Left lobe of liver (tissue), 2 donors: ENCODE data around the gene SLC41A3. TPM values are rescaled to one million over a fixed set of nuclear protein-coding genes. Genes with fewer than 3 reads are reported as not detected.
"Not testable (repeated sequence)": the region's sequence is repeated elsewhere in the genome, so short reads cannot be mapped to it uniquely, and the experiment has no call there.

Source experiments
- ATAC-seq: fragments of 200-7000 bp; cut with Tn5 transposase; one replicate; pipeline ENCODE4 v1.9.1; 2020; ENCODE audit warnings: mild to moderate bottlenecking, moderate library complexity
- DNase-seq: peaks from one replicate; pipeline ENCODE4 v3.0.0-alpha.2; 2020; ENCODE audit warnings: low spot score
- total RNA-seq: library from RNA; stranded (reverse); gene quantifications from one replicate; pipeline ENCODE4 v1.2.1, GENCODE V29; 2021
- donor health status: DM: no; HTN: no; CAD: no; lungs with moderate emphysema.
- donor health status: DM: no; HTN: yes; CAD: no.

Gene SLC41A3
- total RNA-seq, 1 donor from 2014 or later = 15.7 TPM

GRCh38 chr3:126013751-126014156, 70.2 kb downstream of the SLC41A3 start:
- DNase-seq = no peak

DNA sequence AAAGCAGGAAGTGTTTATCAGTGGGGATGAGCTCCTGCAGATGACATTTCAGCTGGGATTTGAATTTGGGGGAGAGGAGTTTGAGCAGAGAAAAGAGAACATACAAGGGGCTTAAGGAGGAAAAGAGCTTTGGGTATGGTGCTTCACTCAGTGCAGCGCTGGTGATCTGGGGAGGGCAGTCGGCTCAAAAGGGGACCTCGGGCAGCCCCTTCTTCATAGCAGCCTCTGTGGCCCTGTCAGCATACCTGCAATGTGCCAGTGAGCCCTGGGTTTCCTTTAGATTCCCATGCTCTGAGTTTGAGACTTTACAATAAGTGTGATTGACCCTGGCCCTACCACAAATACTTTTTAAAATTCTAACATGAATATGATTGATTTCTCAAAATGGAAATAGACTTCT, 74.7 kb downstream of the SLC41A3 start:
- DNase-seq = no peak
- no peak for ATAC-seq

More at GRCh38 chr3:126013751-126014156, 70.2 kb downstream of the SLC41A3 start:
- ATAC-seq = no peak

DNA sequence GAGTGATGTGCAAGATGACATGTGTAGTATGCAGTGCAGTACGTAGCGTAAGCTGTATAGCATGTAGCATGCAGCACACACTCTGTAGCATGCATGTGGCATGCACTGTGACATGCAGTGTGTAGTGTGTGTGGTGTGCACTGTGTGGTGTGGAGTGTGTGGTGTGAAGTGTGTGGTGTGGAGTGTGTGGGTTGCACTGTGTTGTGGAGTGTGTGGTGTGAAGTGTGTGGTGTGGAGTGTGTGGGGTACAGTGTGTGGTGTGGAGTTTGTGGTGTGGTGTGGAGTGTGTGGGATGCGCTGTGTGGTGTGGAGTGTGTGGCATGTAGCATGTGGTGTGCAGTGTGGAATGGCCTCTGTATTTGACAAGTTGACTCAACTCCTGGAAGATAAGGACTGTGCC, 75.7 kb downstream of the SLC41A3 start:
- ATAC-seq (no peak), DNase-seq (no peak)

DNA sequence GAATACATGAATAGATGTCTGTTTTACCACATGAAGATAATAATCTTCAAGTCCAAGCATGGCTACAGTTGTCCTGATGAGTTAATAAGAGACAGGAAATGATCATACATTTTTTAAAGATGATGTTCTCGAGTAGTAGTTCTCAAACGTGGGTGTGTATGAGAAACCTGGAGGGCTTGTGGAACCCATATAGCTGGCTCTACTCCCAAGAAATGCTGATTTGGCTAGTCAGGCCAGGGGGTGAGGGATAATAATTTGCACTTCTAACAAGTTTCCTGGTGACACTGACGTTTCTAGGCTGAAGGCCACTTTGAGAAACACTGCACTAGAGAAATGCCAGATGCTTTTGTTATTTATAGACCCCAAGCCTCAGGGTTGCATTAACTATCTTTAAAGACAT, 78.0 kb downstream of the SLC41A3 start:
- DNase-seq (no peak), ATAC-seq (no peak)

DNA sequence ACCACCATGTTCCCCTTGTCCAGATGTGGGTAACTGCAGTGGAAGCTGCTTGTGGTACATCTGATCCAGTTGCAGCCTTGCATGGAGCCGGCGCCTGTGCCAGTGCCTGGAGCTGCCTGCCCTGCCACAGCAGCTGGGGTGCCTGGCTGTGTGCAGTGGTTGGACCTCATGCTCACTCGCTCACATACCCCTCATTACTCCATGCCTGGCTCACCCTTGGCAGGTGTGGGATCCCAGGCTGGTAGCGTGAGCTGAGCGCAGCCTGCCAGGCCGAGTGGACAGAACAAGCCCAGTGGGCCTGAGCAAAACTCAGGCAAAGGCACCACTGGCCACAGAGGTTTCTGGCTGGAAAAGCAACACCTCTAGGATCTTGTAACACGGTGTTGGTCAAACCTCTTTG, 79.2 kb downstream of the SLC41A3 start:
- ATAC-seq (no peak), DNase-seq (no peak)

DNA sequence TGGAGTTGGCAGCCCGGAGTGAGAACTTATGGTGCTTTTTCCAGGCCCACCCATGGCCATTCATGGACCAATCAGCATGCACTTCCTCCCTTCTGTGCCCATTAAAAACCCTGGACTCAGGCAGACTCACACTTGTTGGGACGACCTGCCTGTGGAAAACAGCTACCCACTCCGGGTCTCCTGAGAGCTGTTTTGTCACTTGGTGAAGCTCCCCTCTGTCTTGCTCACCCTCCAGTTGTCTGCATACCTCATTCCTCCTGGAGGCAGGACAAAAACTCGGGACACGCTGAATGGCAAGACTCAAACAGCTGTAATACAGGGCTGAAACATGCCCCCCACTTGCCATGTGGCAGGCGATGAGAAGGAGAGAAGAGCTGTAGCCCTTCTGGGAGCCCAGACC, 79.7 kb downstream of the SLC41A3 start:
- DNase-seq (no peak), ATAC-seq (no peak)

GRCh38 chr3:126003447-126004190, 80.3 kb downstream of the SLC41A3 start:
- DNase-seq (no peak), ATAC-seq (no peak)

GRCh38 chr3:126002189-126002588, 81.7 kb downstream of the SLC41A3 start:
- DNase-seq (no peak), ATAC-seq (no peak)

- not testable (repeated sequence) for ATAC-seq, DNase-seq
Measured at GRCh38 chr3:125996751-125997150, 87.2 kb downstream of the SLC41A3 start.

GRCh38 chr3:125990253-125990970, 93.5 kb downstream of the SLC41A3 start:
- DNase-seq = peak; percentile 84

GRCh38 chr3:125984951-125985350, 99.0 kb downstream of the SLC41A3 start:
- not testable (repeated sequence) for DNase-seq
- peak; percentile 62 for ATAC-seq

More at GRCh38 chr3:125990253-125990970, 93.5 kb downstream of the SLC41A3 start:
- ATAC-seq = peak; percentile 96

- ATAC-seq, DNase-seq: not testable (repeated sequence)
Measured at GRCh38 chr3:125977104-125977503, 106.8 kb downstream of the SLC41A3 start.

- ATAC-seq, DNase-seq: not testable (repeated sequence)
Measured at GRCh38 chr3:125976003-125976390, 107.9 kb downstream of the SLC41A3 start.

GRCh38 chr3:125975245-125976002, 108.5 kb downstream of the SLC41A3 start:
- ATAC-seq, DNase-seq: not testable (repeated sequence)

- peak; percentile 83 for ATAC-seq
Measured at GRCh38 chr3:125971997-125972944, 111.7 kb downstream of the SLC41A3 start.

GRCh38 chr3:125968701-125969592, 115.0 kb downstream of the SLC41A3 start, which contains the start of gene ROPN1B:
ROPN1B (plus strand) TSS chr3:125969178; CDS start chr3:125972055, 2,877 bp downstream.
- peak; percentile 93 for ATAC-seq
- DNase-seq = not testable (repeated sequence)

More at GRCh38 chr3:125971997-125972944, 111.7 kb downstream of the SLC41A3 start:
- DNase-seq = not testable (repeated sequence)

DNA sequence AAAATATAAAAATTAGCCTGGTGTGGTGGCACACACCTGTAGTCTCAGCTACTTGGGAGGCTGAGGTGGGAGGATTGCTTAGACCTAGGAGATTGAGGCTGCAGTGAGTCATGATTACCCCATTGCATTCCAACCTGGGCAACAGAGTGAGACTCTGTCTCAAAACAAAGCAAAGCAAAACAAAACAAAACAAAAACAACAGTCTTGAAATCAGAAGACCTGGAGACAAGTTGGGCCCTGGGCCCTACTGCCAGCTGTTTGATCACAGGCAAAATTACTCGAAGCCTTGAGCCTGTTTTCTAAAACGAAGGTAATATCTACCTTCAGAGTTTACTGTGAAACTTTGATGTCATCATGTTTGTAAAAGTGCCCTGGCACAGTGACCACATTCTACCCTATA, 115.8 kb downstream of the SLC41A3 start:
- not testable (repeated sequence) for DNase-seq, ATAC-seq

DNA sequence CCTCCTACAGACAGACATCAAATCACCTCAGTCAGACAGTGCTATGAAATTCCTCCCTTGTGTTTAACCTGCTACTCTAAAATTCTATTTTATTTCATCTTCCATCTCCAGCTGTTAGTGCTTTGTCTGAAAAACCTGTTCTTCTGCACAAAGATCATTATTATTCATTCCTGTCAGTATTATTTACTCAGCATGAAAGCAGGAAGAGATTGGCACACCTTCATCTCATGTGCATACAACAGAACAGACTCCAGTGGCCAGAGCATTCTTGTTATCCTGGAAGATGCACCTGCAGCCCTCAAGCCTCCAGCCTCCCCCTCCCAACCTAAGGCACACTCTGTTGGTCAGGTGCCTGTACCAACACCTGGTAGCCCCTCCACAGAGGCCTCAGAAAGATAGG, 116.8 kb downstream of the SLC41A3 start:
- DNase-seq (no peak), ATAC-seq (no peak)

DNA sequence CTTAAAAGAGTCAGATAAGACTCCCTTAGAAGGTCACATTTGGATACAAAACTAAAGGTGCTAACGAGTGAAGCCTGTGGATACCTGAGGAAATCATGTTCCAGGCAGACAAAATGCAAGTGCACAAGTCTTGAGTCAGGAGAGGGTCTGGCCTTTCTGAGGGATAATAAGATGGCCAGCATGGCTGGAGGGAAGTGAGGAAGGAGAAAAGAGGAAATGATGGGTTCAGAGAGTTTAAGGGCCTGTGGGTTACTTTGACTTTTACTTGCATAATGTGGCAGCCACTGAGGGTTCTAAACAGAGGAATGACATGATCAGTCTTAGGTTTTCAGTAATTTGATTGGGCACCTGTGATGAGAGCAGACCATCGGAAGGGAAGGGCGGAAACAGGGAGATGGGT, 118.4 kb downstream of the SLC41A3 start:
- no peak for DNase-seq
- ATAC-seq = no peak
